ENCODE data around the gene ERC2.

ERC2 gene

GRCh38 chr3:55567121-55567520 is 901.1 kb downstream of the ERC2 start:
- H3F3A ChIP-seq (ENCODE audit: insufficient read depth, low read length) = no peaks in the 10 kb centered on the region
- no peak overlapping the region for H2AFZ ChIP-seq (ENCODE audit: low read length)
- H3K79me2 ChIP-seq (ENCODE audit: insufficient read depth, low read length) = no peaks in the 10 kb centered on the region
- H3K4me1 ChIP-seq (ENCODE audit: insufficient read depth, low read length, severe bottlenecking) = no peaks in the 10 kb centered on the region
- H4K20me1 ChIP-seq (ENCODE audit: insufficient read depth, low read length) = no peaks in the 10 kb centered on the region
- H3K4me2 ChIP-seq (ENCODE audit: low read length) = no peak overlapping the region
- H3K9me2 ChIP-seq (ENCODE audit: low read depth, low read length) = no peaks in the 10 kb centered on the region
- no peaks in the 10 kb centered on the region for H3K9me3 ChIP-seq (ENCODE audit: low read length)
- no peak overlapping the region for H3K4me3 ChIP-seq (ENCODE audit: low read depth, low read length, poor library complexity, severe bottlenecking)
- no peaks in the 10 kb centered on the region for H3K27me3 ChIP-seq (ENCODE audit: insufficient read depth, low read length)
- TF ChIP-seq, protein P1, sequence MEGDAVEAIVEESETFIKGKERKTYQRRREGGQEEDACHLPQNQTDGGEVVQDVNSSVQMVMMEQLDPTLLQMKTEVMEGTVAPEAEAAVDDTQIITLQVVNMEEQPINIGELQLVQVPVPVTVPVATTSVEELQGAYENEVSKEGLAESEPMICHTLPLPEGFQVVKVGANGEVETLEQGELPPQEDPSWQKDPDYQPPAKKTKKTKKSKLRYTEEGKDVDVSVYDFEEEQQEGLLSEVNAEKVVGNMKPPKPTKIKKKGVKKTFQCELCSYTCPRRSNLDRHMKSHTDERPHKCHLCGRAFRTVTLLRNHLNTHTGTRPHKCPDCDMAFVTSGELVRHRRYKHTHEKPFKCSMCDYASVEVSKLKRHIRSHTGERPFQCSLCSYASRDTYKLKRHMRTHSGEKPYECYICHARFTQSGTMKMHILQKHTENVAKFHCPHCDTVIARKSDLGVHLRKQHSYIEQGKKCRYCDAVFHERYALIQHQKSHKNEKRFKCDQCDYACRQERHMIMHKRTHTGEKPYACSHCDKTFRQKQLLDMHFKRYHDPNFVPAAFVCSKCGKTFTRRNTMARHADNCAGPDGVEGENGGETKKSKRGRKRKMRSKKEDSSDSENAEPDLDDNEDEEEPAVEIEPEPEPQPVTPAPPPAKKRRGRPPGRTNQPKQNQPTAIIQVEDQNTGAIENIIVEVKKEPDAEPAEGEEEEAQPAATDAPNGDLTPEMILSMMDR (IDR thresholded peaks at IDR 0.05; ENCODE audit: low read length) = no peak
- no peak for TF ChIP-seq EZH2 (IDR thresholded peaks at IDR 0.05; ENCODE audit: borderline replicate concordance, low read length)
- H3K27ac ChIP-seq (ENCODE audit: low read depth, low read length, poor library complexity, severe bottlenecking) = no peak overlapping the region
- no peaks in the 10 kb centered on the region for H3K36me3 ChIP-seq (ENCODE audit: insufficient read depth, low read length)
- H3K9ac ChIP-seq (ENCODE audit: low read length) = no peak overlapping the region

GRCh38 chr3:55565521-55565920 is 902.7 kb downstream of the ERC2 start:
- Histone ChIP-seq H3K27ac (ENCODE audit: low read depth, low read length, poor library complexity, severe bottlenecking) (no peak overlapping the region), H3F3A (ENCODE audit: insufficient read depth, low read length) (no peaks in the 10 kb centered on the region), H4K20me1 (ENCODE audit: insufficient read depth, low read length) (no peaks in the 10 kb centered on the region), H3K4me2 (ENCODE audit: low read length) (no peak overlapping the region), H3K4me3 (ENCODE audit: low read depth, low read length, poor library complexity, severe bottlenecking) (no peak overlapping the region), H3K9me3 (ENCODE audit: low read length) (no peaks in the 10 kb centered on the region), H3K4me1 (ENCODE audit: insufficient read depth, low read length, severe bottlenecking) (no peaks in the 10 kb centered on the region), H3K79me2 (ENCODE audit: insufficient read depth, low read length) (no peaks in the 10 kb centered on the region), H3K9me2 (ENCODE audit: low read depth, low read length) (no peaks in the 10 kb centered on the region), H3K36me3 (ENCODE audit: insufficient read depth, low read length) (no peaks in the 10 kb centered on the region), H3K27me3 (ENCODE audit: insufficient read depth, low read length) (no peaks in the 10 kb centered on the region), H2AFZ (ENCODE audit: low read length) (no peak overlapping the region), H3K9ac (ENCODE audit: low read length) (no peak overlapping the region)
- TF ChIP-seq EZH2 (IDR thresholded peaks at IDR 0.05; ENCODE audit: borderline replicate concordance, low read length) = no peak
- TF ChIP-seq, protein P1 (IDR thresholded peaks at IDR 0.05; ENCODE audit: low read length) = no peak

DNA sequence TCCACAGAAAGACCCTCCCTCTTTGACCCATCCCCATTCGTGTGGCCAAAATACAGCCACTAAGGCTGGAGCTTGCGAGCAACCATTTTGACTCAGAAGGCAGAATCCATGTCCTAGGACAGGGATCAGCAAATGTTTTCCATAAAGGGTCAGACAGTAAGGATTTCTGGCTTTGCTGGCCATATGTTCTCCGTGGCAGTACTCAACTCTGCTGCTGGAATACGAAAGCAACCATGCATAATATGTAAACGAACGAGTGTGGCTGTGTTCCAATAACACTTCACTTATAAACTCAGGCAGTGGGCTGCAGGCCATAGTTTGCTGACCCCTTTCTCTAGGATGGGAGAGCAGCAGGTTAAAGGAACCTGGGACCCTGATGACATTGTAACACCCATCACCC is 903.5 kb downstream of the ERC2 start:
- Histone ChIP-seq H3K27me3 (ENCODE audit: insufficient read depth, low read length) (no peaks in the 10 kb centered on the region), H3K36me3 (ENCODE audit: insufficient read depth, low read length) (no peaks in the 10 kb centered on the region), H3K27ac (ENCODE audit: low read depth, low read length, poor library complexity, severe bottlenecking) (no peak overlapping the region), H2AFZ (ENCODE audit: low read length) (no peak overlapping the region), H3K4me1 (ENCODE audit: insufficient read depth, low read length, severe bottlenecking) (no peaks in the 10 kb centered on the region), H3K9me3 (ENCODE audit: low read length) (no peaks in the 10 kb centered on the region), H3K79me2 (ENCODE audit: insufficient read depth, low read length) (no peaks in the 10 kb centered on the region), H4K20me1 (ENCODE audit: insufficient read depth, low read length) (no peaks in the 10 kb centered on the region), H3F3A (ENCODE audit: insufficient read depth, low read length) (no peaks in the 10 kb centered on the region), H3K9me2 (ENCODE audit: low read depth, low read length) (no peaks in the 10 kb centered on the region), H3K4me2 (ENCODE audit: low read length) (no peak overlapping the region), H3K9ac (ENCODE audit: low read length) (no peak overlapping the region), H3K4me3 (ENCODE audit: low read depth, low read length, poor library complexity, severe bottlenecking) (no peak overlapping the region)
- no peak for TF ChIP-seq EZH2 (IDR thresholded peaks at IDR 0.05; ENCODE audit: borderline replicate concordance, low read length)
- TF ChIP-seq, protein P1 (IDR thresholded peaks at IDR 0.05; ENCODE audit: low read length) = no peak
